Thoracic aorta (tissue), 2 donors: ENCODE data around the gene RNFT2. TPM values are rescaled to one million over a fixed set of nuclear protein-coding genes. Genes with fewer than 3 reads are reported as not detected.

Experiments used
- ATAC-seq: fragments of 150-250 bp; one replicate; pipeline ENCODE4 v1.8.0; 2017; ENCODE audit warnings: low read depth; ENCODE audit not compliant: insufficient number of reproducible peaks, low FRiP score
- DNase-seq: peaks from one replicate; pipeline ENCODE4 v3.0.0-alpha.2; 2020; ENCODE audit warnings: low spot score
- H3K27ac ChIP-seq, 2 donors: fragments of 200-600 bp; sonication (generic); 1 replicate in 1 of 2; 2 replicates in 1 of 2; pipeline ENCODE4 v1.5.1; 2016; ENCODE audit warnings: mild to moderate bottlenecking in 2 of 2, moderate library complexity in 2 of 2
- H3K27me3 ChIP-seq: fragments of 200-600 bp; sonication (generic); replicated peaks from 2 replicates; pipeline ENCODE4 v1.6.0; 2016; ENCODE audit warnings: mild to moderate bottlenecking; ENCODE audit not compliant: insufficient read depth
- H3K36me3 ChIP-seq: fragments of 200-600 bp; sonication (generic); one replicate; pipeline ENCODE4 v1.5.1; 2016
- H3K4me1 ChIP-seq, 2 donors: fragments of 200-600 bp; sonication (generic); 1 replicate in 1 of 2; 2 replicates in 1 of 2; pipeline versions ENCODE4 v1.5.1 to v1.6.0; 2016; ENCODE audit warnings: low read depth in 2 of 2, mild to moderate bottlenecking in 1 of 2; ENCODE audit not compliant: control insufficient read depth in 1 of 2
- H3K4me3 ChIP-seq: fragments of 200-600 bp; sonication (generic); 2 replicates; pipeline ENCODE4 v1.5.1; 2016; ENCODE audit warnings: mild to moderate bottlenecking
- H3K9me3 ChIP-seq: fragments of 200-600 bp; sonication (generic); 2 replicates; pipeline ENCODE4 v1.5.1; 2016
- CTCF ChIP-seq: fragments of 200-600 bp; sonication (generic); IDR thresholded peaks from one replicate; pipeline ENCODE4 v1.5.1; 2019; ENCODE audit warnings: antibody characterized with exemption
- total RNA-seq, 2 donors: library from RNA; depleted of rRNA; stranded (reverse); fragments of >200 nt; gene quantifications; one replicate each; pipeline versions ENCODE4 v1.1.0 to v1.2.3, GENCODE V29; 2016

The RNFT2 gene
- total RNA-seq, 2 donors from 2014 or later: 1.1 to 1.5 TPM

DNA sequence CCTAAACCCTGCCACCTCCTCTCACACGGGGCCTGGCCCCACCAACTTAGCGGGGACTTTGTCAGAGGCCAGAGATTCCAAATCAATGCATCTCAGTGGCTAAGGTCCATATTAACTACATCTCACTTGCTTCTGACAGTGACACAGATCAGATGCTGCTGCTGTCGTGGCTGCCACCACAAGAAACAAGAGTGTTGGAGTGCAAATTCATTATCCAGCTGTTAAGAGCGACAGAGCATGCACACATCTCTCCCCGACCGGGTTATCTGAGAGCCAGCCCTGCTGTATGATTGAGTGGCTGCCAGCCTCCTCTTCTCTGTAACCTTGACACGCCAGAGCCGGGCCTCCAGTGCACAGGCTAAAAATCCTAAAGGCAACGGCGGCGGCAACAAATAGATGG lies 40.4 kb upstream of the RNFT2 start:
- Histone ChIP-seq H3K27ac (no peak overlapping the region), H3K27me3 (peaks cover 5% of the 10 kb centered on the region), H3K9me3 (no peaks in the 10 kb centered on the region), H3K4me1 (peaks cover 11% of the 10 kb centered on the region in 2 donors), H3K36me3 (no peaks in the 10 kb centered on the region), H3K4me3 (no peak overlapping the region)
- no peak for ATAC-seq
- TF ChIP-seq CTCF: no peak
- DNase-seq: no peak

- no peak for DNase-seq
- ATAC-seq: no peak
- H3K4me1 ChIP-seq: peaks cover 8 to 9% of the 10 kb centered on the region in 2 donors
- H3K36me3 ChIP-seq: no peaks in the 10 kb centered on the region
- TF ChIP-seq CTCF: no peak
- H3K27ac ChIP-seq: no peak overlapping the region
- no peak overlapping the region for H3K4me3 ChIP-seq
- H3K9me3 ChIP-seq: no peaks in the 10 kb centered on the region
- peaks cover 5% of the 10 kb centered on the region for H3K27me3 ChIP-seq
Measured at GRCh38 chr12:116698116-116698515, 40.0 kb upstream of the RNFT2 start.

DNA sequence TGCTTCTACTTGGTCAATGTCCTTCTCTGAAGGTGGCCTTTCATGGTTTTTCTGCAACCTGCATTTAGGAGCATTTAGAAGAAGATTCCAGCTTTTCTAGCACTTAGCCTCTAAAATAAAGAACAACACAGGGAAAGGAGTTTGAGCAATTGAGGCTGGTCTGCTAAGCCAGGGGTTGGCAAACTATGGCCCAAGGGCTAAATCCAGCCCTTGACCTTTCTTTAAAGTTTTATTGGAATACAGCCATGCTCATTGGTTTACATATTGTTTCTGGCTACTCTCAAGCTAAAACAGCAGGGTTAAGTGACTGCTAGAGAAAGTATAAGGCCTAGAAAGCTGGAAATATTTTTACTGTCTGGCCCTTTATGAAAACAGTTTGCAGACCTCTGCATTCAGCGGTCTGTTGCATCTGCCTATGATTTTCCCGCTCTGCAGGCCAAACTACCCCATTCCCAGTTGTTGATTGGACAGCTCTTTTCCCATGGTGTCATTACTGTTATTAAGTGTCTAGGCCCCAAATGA lies 39.5 kb upstream of the RNFT2 start:
- Histone ChIP-seq H3K9me3 (no peaks in the 10 kb centered on the region), H3K36me3 (no peaks in the 10 kb centered on the region), H3K27ac (no peak overlapping the region), H3K4me1 (peaks cover 3 to 4% of the 10 kb centered on the region in 2 donors), H3K27me3 (no peaks in the 10 kb centered on the region), H3K4me3 (no peak overlapping the region)
- DNase-seq: no peak
- ATAC-seq: no peak
- no peak for TF ChIP-seq CTCF

DNA sequence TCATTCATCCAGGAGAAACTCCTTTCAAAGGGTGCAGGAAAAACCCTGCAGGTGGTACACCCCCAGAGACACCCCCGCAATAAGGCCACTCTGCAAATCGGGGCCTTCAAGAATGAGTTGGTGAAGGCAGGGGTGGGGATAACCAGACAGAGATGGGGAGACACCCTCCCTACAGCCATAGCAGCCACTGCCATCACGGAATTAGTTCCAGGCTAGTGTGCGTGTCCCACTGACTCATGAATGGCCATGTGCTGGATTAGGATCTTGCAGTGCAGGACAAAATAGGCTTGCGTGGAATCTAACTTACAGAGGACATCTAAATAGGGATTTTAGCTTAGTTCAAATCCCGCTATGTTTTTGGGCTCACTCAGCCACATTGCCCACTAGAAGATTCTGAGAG lies 38.0 kb upstream of the RNFT2 start:
- no peak for ATAC-seq
- H3K9me3 ChIP-seq: no peaks in the 10 kb centered on the region
- no peaks in the 10 kb centered on the region for H3K27me3 ChIP-seq
- no peaks in the 10 kb centered on the region for H3K4me1 ChIP-seq
- no peaks in the 10 kb centered on the region for H3K36me3 ChIP-seq
- no peak for DNase-seq
- H3K27ac ChIP-seq: no peak overlapping the region
- no peak for TF ChIP-seq CTCF
- H3K4me3 ChIP-seq: no peak overlapping the region

- no peaks in the 10 kb centered on the region for H3K9me3 ChIP-seq
- no peaks in the 10 kb centered on the region for H3K4me1 ChIP-seq
- H3K36me3 ChIP-seq: no peaks in the 10 kb centered on the region
- DNase-seq (no peak), ATAC-seq (no peak)
- no peaks in the 10 kb centered on the region for H3K27me3 ChIP-seq
- H3K4me3 ChIP-seq: no peak overlapping the region
- no peak for TF ChIP-seq CTCF
- H3K27ac ChIP-seq: no peak overlapping the region
Measured at GRCh38 chr12:116701432-116701831, 36.7 kb upstream of the RNFT2 start.
